Hematopoietic multipotent progenitor cell treated with erythropoietin and hydrocortisone succinate and interleukin-3 and kit ligand, for 6 days (in vitro differentiated cells): ENCODE measurements around the gene GPR3.
"Not testable (repeated sequence)": the region's sequence is repeated elsewhere in the genome, so short reads cannot be mapped to it uniquely, and the experiment has no call there.

Experiments
- DNase-seq: peaks from one replicate; pipeline ENCODE4 v3.0.0-alpha.2; 2015

GPR3 gene

DNA sequence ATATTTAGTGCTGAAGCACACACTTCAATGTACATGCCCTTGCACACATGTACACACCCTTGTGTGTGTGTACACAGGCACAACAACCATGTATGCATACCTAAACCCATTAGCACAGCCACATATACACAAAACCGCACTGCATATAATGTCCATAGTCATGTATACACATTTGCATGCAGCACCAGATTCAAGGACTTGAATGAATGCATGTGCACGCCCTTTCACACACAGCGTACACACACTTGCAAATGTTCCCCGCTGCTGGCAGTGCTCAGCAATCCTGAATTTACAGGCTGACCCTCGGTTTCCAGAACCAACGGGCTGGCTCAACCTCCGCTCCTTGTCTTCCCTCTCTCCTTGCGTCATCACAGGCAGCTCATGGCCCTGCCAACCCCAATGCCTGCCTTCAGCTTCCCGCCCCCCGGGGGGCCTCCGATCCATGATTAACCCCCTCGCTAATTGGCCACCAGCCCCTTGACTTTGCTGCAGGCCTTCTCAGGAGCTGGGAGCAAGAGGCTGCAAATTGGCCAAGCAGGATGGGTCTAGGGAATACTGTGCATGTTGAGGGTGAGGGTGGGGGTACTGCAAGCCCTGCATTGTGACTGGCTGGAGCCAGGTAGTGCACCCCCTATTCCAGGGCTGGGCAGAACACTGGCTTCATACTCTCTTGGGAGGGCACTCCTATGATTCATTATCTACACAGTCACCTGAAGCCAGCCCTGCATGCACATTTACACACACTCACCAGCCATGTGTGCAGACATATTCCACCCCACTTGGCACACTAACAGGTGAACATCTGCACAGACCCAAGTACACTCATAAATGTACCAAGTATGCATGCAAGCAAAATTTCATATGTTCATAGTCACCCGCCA lies 7.9 kb downstream of the GPR3 start:
- DNase-seq = no peak

DNA sequence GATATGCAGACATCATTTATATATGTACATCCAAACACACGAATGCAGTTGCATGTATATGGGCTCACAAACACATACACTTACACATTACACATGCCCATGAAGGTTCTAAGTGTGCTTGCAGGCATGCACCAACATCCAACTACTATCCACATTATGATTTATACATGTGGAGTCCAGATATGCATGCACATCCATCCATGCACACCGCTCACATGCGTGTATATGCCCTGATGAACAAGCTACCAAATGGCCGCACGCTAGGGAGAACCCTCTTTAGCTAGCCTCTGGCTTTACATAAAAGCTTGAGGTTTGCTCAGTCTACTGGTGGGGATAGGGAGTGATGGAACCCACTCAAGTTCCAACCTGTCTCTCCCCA lies 8.5 kb downstream of the GPR3 start:
- no peak for DNase-seq

DNA sequence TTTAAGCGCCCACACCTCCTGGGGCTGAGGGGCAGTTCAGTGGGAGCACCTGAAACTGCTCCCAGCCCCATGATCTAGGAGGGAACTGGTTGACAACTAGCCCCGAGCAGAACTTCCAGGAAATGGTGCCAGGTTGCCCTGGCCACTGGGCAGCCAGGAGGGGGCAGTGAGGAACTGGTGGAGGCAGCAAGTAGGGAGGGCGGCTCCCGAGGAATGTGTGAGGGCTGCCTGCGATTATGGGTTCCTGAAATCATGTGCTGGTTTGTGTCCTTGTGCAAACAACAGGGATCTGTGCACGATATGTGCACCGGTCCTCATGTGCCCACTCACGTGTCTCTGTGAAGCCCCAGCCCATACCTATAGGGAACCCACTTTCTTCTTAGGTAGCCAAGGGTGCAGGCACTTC lies 9.9 kb downstream of the GPR3 start:
- DNase-seq = peak; percentile 79

DNA sequence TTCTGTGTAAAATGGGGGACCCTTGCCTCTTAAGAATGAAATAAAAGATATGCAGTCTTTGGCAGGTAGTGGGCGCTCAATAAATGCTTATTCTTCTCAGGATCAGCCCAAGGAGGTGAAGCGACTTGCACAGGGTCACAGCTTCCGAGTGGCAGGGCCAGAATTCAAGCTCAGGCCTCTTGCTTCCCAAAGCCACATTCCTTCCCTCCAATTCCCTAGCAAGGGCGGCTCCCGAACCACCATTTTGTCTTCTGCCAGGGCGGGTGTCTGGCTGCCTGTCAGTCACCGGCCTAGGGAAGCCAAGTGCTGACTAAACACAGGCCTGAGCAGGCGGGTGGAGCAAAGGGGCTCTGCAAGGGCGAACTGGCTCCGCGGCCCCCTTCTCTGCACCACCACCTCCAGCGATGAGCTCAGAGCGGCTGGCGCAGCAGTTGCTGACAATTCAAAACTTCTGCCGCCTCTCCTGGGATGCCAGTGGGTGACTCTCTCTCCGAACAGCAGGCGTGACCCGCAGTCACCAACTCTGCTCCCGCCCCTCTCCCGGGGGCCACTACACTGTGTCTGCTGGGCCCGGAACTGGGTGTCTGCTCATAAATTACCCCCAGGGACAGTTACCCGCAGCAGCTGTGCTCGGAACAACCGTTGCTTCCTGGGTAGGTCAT lies 10.8 kb downstream of the GPR3 start:
- peak; percentile 75 for DNase-seq

DNA sequence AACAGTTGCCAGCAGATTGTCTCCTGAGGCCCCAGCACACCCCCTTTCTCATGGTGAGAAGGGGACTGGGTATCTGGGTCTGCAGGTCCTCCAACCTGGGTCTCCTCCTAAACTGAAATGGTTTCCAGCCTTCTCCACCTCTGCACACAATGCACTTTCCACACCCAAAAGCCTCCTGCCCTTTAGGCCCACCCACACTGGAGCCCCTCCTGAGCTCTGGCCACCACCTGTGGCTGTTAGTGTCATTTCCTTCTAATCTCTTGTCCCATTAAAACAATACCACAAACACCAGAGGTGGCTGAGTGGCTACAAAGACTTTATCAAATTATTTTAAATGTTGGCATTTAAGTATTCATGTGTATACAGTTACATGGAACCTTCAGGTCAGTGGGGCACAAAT lies 11.5 kb downstream of the GPR3 start:
- no peak for DNase-seq

DNA sequence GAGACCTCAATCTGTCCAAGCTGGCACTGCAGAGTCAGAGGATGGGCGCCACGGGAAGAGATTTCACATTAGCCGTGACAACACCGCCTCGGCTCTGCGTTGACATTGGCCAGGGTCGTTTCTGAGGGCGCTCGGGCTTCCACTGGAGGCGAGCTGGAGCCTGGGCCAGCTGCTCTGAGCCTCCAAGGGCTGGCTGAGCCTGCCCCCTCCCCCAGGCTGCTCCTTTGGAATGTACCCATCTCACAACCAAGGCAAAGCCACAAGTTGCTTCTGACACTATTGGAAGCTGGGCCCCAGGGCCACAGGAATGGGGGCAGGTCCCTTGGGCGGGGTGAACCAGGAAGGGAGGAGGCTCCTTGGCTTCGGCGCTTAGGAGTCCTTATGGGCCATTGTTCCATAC lies 12.7 kb downstream of the GPR3 start:
- no peak for DNase-seq

DNA sequence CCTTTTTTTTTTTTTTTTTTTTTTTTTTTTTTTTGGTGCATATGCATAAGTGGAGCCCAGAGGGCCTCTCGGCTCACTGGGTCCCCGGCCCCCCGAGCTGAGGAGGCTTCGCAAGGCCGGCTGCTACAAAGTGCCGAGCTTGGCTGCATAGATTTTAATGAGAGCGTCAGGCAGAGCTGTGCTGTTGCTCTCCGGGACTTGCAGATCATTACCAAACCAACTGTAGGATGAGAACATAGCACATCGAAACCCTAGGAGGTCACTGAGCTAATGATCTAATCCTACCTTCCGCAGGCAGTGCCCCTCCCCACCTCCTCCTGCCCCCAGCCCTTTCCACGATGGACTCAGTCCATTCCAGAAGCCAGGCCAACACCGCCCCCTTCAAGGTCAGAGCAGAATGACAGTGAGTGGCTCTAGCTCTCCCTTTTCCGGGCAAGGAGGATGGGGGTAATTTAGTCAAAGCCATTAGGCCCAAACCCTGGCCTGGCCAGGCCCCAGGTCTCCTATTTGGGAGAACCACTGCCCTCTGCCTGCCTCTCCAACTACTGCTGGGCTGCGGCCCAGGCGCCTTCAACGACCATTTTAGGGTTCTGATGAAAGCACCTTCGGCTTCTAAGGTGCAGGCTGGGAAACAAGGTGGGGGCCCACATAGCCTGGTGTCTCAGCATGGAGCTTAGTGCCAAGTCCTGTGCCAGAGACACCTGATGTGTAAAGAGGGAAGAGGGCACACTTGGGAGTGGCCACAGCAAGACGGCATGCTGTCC lies 13.4 kb downstream of the GPR3 start:
- not testable (repeated sequence) for DNase-seq

DNA sequence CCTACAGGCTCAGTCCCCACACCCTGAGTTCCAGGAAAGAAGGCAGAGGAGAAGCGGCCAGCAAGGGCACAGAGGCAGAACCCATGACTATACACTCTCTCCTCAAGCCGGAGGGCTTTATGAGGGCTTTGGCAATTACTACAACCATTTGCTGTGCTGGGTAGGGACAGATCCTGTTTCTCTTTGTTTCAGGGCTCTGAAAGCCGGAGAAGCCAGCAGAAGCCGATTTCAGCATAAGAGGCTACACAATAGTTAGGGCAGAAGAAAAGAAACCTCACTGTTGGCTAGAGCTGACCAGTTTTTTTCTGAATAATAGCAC lies 13.9 kb downstream of the GPR3 start:
- DNase-seq = no peak

DNA sequence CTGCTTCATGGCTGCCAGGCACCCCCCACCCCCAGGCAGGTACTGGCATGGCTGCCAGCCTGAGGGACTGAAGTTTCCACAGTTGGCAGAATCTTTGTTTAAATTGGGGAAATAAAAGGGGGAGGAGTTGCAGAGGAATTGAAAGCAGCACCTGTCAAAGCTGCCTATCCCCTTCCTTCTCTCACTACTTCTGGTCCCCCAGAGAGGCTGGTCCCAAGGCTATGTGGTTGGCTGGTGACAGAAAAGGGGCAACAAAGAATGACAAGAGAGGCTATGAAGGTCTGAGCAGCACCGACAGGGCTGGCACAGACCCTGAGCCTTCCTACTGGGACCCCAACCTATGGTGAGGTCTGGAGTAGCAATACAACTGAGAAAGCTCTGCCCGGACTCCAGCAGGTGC lies 14.4 kb downstream of the GPR3 start:
- DNase-seq = not testable (repeated sequence)

DNA sequence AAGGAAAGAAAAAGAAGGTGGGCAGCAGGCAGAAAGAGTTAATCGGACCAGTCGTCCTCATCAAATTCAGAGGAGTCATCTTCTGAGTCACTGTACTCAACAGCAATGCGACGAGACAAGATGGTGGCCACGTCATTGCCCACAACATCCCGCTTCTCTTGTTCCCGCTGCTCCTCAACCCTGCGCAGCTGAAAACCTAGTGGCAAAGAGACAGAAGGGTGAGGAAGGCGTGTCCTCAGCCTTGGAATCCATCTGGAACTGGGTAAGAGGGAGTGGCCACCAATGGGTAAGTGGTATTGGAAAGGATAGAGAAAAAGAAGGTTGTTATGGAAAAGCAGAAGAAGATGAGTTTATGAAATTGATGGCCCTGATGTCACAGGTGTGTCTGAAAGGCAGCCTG lies 15.7 kb downstream of the GPR3 start:
- DNase-seq = no peak

DNA sequence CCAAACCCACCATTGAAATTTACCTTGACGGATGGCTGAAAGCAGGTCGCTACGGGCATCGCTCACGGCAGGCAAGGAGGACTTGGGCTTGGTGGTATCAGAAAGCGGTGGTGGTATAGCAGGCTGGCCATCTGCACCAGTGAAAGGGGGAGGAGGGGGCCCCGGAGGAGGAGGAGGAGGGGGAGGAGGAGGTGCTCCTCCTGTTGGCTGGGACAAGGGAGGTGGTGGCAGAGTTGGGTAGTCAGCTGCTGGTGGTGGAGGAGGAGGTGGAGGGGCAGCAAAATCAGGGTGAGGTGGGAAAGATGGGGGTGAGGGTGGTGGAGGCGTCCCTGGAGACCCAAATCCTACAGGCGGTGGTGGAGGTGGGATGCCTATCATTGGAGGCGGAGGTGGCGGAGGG lies 17.2 kb downstream of the GPR3 start:
- no peak for DNase-seq

DNA sequence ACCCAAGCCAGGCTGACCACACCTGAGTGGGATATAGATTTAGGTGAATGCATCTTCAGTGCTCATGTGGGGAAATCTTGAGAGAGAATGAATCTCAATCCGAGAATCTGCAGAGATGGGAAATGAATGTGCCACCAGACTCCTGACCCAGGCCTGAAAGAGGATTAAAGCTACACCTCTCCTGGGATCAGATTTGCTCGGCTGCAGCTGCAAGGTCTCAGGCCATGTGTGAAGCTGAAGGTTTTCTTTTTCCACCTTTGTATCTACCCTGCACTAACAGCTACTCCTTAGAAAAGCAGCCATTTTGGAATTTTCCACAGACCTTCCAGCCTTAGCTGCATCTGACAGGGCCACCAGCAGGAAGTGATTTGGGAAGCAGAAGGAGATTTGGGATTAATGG lies 18.3 kb downstream of the GPR3 start:
- DNase-seq = no peak

DNA sequence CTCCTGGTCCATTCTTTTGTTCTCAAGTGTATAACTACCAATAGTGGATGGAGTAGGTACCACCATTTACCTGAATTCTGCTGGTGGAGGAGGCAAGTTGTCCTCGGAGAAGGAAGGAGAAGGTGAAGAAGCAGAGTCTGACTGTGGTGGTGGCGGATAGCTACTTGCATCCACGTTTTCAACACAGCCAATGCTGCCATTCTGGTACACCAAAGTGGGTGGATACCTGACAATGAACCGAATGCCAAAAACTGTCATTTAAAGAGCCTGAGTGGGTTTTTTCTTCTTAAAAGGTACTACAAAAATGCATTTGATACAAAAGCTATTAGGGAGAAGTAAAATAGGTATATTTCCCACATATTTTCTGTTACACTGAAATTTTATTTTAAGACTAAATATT lies 20.1 kb downstream of the GPR3 start:
- DNase-seq = no peak

DNA sequence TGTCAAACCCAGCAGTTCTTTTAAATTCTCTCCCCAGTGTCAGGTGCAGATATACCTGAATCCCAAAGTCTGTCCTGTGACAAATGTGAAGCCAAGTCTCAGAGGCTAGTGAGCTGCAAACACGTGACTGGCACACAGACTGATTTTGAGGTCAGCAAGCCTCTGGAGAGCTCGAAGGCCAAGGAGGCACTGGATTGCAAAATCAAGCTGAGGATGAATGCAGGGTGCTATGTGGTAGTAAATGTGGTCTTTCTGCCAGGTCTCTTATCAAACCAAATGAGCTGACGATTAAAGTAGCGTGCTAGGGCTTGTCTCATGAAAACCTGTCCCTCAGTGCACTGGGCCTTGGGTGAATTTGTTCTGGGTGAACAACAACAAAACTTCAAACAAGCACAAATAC lies 20.6 kb downstream of the GPR3 start:
- no peak for DNase-seq

DNA sequence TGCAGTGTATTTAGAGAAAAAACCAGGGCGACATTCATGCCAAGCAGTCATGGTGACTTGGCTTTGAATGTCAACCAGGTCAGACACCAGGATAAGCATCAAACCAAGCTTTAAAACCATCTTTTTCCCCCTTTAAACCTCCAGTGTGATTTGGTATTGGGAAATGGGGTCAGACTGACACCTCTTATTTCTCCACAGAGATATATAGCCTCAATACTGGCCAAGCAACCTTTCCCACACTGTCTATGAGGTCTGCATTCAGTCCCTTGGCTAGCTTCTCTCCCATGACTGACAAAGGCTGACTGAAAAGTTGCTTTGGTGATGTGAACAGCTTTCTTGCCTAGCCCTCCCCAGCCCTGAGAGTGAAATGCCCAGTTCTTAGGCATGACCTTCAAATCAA lies 21.7 kb downstream of the GPR3 start:
- DNase-seq = no peak

DNA sequence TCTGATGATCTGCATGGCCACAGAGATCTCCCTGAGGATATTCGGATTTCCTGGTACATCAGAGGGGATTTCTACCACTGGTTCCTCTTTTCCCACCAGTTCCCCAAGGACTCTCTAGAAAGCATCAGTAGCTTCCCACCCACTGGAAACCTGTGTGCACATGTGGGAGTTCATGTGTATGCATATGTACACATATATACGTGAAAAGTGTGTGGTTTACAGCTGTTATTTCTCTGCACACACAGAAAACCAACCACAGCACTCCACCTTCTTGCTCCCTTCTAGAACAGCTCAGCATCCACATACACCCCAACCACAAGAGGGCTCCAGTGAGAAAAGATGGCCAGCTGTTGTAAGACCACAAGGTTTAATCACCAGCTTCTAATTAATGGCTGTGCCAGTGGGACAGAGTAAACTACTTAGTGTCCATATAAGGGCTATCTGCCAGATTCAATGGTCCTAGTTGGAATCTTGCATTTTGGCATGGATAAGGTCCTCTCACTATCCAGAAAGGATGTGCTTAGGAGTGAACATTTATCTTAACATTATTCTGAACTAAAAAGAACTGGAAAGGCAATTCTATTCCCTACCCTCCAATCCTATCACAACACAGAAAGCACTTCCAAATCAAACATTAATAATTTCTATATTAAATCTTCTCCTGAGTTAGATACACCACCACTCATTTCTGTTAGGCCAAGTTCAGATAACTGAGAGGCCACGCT lies 24.1 kb downstream of the GPR3 start:
- peak; percentile 92 for DNase-seq

DNA sequence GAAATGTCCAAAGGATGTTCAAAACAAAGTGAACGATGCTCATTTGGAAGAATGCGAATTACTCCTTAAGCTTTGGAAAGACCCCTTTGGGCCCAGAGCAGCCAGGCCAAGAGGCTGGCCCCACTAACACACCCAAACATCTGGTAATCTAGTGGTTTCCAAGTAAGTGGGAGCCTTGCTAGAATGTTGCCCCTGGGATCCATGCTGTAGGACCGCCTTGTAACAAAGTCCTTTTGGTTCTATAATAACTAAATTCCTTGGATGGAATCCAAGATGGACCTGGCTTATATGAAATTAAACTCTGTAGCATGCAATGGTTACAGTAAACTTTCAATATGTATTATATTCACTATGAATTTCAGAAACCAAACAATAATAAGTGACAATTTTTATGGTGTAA lies 25.3 kb downstream of the GPR3 start:
- no peak for DNase-seq

DNA sequence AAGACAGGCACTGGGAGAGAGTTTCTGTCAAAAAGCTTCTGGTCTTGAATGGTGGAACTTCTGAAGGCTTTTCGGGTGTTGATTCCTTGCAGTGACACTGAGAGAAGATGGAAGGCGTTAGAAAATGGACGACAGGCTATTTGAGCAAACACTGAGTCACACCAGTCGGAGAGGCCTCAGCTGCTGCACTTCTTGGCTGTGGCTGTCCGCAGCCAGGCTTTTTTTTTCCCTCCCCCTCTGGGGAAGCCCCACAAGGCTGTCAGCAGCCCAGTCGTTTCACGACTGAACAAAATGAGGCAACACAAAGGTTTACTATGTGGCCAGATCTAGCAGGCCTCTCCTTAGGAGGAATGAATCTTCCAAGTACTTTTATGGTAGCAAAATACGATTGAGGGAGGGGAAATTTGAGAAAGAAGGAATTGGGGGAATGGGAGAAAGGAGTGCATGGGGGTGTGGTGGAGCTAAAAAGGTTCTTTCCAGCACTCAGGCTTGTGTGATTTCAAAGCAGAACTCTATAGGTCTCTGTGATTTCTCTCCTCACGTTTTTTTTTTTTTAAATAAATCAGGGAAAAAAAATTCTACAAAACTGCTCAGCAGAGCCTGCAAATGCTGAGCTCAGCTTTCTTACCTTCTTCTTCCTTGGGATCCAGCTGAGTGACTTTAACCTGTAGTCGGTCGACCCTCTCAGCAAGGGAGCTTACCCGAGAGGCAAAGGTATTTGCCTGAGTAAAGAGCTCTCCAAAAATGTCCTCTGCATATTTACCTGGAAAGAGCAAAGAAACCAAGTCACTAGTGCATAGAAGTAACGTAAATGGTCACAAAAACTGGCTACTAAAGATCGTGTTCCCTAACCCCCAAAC lies 26.1 kb downstream of the GPR3 start:
- no peak for DNase-seq

DNA sequence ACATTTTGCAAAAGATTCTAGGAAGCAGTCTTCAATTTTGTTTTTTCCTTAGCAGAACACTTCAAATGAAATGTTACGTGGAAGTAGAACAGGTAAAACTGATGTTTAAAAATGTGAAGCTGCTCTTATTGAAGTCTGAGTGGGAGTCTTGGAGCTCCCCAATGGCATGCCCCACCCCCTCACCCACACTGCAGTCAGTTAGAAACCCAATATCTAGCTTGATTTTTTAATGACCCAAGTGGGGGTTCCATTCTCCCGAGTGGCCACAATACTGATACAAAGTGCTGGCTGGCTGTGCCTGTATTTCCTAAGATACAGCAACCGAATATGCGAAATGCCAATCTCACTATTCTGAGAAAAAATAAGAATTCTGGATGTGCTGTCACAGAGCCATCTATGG lies 31.3 kb downstream of the GPR3 start:
- DNase-seq = no peak

DNA sequence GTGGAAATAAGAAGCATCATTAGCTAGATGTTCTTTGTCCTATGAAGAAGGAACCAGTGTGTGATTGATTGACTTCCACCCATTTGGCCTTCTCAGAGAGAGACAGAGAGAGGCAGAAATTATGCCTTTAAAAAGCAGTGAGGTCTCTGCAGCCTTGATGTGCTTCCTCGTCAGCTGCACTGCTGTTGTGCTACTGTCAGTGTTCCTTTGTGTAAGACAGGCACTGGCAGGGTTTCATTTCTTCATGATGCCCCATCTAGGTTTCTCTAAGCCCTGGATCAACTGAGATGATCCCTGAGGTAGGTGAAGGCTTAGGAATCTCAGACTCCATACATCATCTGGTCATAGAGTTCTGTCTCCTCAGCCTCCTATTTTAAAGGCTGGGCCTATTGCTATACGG lies 34.9 kb downstream of the GPR3 start:
- DNase-seq = no peak

DNA sequence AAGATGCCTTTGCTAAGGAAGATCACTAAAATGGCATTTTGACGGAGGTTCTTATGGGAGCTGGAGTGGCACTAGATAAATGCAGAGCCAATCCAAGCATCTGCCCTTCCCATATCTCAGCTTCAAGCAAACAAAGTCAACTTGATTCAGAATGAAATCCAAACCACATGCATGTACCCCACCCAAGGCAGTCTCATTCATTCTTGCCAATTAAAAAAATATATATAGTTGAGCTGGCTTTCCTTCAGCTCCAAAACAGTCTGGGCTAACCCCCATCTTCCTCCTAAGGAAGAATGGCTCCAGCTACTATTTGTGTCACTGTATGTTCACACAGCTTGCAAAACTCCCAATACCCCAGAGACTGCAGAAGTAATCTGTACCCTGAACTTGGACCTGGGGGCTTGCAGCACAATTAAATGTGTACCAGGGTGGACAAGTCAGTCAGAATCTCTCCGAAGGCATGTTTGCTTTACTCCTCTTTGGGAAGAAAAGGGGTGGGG lies 35.4 kb downstream of the GPR3 start:
- peak; percentile 35 for DNase-seq
